GM21526 (cell line): Measurements from ENCODE around the gene FNIP2.
A peak's percentile ranks its signal among the peaks of the same experiment; 100 is the strongest.
"Not testable (repeated sequence)": the region's sequence is repeated elsewhere in the genome, so short reads cannot be mapped to it uniquely, and the experiment has no call there.

Experiments used
- ATAC-seq: cut with Tn5 transposase; IDR thresholded peaks from one replicate; pipeline ENCODE4 v1.9.1; 2021; ENCODE audit warnings: moderate library complexity; ENCODE audit not compliant: unreplicated experiment, low FRiP score

Gene FNIP2

DNA sequence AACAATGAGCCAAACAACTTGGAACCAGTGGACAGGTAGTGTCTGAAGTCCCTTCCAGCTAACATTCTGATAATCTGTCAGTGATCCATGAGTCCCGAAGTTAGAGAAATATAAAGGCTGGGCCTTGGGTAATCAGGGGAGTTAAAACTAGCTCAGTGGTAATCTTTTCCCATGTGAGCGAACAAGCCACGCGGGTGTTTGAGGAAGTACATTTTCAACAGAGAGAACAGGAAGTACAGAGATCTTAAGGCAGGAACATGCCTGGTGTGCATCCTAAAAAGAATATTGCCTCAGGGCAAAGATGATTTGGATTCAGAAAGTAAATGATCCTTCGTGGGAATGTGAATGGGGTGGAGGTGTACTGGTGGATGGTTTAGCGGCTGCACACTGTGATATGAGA is 42.9 kb downstream of the FNIP2 start:
- ATAC-seq: no peak

DNA sequence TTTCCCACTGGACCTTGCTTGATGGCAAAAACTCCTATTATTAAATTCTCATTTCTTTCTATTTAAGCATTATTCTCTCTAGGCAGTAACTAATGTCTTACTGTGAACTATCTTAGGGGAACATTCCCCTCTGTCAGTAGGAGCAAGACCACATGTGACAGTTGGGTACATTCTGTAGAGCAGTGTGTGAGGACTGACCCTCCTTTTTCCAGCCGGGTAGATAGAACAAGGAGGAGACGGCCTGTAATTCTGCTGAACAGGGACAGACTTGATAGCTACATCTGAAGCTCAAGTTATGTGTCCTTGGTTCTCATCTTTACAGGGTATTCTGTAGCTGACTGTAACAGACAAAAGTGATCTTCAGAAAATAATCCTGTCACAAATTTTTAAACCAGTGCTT is 43.3 kb downstream of the FNIP2 start:
- no peak for ATAC-seq

DNA sequence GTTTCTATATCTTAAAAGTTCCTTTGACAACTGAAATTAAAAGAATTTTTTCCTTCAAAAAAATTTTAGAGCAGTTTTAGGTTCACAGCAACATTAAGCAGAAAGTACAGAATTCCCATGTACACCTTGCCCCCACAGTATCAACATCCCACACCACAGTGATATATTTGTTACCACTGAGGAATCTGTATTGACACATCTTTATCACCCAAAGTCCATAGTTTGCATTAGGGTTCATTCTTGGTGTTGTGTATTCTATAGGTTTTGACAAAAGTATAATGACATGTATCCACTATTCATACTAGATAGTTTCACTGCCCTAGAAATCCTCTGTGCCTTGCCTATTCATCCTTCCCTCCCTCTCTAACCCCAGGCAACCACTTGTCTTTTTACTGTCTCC is 43.7 kb downstream of the FNIP2 start:
- ATAC-seq: no peak

DNA sequence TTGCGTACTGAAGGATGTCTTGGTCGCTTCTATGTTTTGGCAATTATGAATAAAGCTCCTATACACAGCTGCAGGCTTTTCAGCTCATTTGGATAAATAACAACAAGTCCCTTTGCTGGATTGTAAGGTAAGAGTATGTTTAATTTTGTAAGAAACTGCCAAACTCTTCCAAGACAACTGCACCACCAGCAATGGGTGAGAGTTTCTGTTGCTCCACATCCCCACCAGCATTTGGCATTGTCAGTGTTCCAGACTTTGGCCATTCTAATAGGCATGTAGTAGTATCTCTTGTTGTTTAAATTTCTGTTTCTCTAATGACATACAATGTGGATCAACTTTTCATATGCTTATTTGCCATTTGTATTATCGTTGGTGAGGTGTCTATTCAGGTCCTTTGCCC is 44.3 kb downstream of the FNIP2 start:
- no peak for ATAC-seq

- ATAC-seq: no peak
Observed at GRCh38 chr4:158814207-158814606, 45.4 kb downstream of the FNIP2 start.

GRCh38 chr4:158814636-158815330 is 46.0 kb downstream of the FNIP2 start:
- no peak for ATAC-seq

DNA sequence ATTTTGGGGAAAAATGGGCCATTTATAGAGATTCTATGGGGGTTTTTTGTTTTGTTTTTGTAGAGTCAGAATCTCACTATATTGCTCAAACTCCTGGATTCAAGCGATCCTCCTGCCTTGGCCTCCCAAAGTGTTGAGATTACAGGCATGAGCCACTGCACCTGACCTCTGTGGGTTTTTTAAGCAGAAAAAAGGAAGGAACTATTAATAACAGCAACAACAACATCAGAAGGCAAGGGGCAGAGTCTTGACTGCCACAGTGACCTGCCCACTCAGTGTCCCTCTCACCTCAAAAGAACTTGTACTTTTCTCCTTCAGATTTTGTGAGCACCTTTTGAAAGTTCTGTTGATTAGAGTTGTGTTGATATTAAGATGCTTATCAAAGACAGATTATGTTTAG is 48.1 kb downstream of the FNIP2 start:
- no peak for ATAC-seq

DNA sequence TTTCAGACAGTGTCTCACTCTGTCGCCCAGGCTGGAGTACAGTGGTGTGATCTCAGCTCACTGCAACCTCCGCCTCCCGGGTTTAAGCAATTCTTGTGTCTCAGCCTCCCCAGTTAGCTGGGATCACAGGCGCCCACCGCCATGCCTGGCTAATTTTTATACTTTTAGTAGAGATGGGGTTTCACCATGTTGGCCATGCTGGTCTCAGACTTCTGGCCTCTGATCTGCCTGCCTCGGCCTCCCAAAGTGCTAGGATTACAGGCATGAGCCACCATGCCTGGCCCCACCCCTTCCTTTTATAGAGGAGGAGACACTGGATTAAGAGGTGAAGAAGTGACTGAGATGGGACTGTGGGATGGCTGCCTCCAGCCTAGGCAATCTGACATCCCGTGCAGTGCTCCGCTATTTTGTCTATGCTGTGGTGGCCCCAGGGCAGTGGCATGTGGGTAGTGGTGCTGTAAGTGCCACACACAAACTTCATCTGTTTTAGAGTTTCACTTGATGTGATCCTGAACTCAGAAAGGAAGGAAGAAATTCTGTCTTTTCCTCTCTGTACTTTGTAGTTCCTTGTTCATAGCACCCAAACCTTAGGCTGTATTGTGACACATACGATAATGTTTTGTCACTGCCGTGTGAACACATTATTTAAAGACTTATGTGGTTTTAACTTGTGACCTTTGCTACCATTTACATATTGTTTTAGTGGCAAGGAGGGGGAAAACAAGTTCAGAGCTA is 48.9 kb downstream of the FNIP2 start:
- ATAC-seq: no peak

DNA sequence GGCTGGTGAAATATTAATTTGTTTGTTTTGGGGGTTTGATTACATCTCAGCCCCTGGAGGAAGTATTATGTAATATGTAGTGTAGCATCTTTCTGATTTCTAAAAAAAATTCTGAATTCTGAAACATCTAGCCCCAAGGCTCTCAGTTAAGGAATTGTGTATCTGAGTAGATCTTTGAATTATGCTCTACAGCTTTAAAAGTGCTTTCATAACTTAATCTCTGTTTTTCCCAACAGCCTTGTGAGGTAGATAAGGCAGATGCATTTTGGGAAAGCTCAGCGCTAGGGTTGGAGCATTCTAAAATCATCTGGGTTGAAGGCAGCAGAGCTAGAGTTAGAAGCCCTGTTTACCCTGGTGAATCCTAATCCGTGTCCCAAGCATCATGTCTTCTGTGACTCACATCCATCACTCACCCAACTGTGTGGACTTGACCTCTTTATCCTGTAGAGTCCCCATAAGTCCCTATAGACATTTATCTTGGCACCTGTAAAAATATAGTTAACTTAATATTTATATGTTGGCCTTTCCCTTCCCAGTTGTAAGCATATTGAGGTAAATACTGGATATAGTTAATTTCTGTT is 49.8 kb downstream of the FNIP2 start:
- no peak for ATAC-seq

DNA sequence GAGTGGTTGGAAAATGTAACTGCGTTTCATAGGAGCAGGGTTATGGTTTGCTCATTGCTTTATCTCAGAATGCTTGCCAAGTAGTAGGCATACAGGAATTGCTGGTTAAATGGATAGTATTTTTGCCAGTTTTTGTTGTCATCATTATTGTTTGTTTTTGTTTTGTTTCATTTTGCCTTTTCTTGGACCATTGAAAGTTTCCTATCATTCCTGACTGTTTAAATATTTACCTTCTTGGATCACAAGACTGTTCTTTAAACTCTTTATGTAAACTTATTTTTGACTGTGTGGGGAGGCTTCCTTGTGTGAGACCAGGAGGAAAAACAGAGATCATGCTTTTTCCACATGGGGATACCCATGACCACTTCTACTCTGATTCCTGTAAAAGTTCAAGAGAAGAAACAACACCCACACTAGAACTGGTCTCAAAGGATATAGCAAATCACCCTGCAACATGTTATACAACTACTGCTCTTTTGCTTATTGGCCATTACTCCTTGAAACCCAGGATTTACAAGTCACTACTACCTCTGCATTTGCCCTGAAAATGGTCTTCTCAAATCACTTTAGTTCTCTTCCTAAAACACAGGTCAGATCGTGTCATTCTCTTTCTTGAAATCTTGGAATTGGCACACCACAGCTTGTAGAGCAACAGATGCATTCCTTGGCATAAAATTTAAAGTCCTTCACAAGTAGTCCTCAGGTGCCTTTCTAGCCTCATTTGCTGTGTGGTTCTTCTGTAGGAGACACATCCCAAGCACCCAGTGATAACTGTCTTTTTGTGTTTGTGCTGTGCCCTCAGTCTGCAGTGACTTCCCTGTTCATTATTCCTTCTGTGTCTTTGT is 51.3 kb downstream of the FNIP2 start:
- no peak for ATAC-seq

DNA sequence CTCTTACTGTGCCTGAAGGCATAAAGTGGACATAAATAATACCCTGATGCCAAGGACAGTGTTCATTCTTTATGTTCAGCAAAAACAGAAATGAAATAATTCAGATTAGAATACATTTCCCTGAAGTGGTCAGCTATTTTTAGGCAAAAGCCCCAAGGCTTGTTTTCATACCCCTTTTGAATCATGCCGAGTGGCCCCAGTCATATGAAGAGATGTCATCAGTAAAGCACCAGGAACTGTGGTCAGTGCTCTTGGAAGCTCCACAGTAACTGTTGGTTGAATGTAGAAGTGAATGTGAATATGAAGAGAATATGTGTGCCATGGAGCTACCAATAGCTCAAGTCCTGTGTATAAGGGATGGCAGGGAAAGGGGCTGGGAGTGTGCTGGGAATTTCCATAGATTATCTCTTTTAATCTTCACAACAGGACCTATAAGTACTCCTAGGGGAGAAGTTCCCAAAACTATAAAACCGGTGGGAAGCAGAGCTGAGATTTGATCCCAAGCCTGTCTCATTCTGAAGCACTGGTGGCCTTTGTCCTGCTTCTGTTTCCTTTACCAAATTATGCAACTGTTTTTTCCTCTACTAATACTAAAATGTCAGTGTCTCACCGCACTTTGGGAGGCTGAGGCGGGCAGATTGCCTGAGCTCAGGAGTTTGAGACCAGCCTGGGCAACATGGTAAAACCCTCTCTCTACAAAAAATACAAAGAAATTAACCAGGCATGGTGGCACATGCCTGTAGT is 52.6 kb downstream of the FNIP2 start:
- ATAC-seq: no peak

DNA sequence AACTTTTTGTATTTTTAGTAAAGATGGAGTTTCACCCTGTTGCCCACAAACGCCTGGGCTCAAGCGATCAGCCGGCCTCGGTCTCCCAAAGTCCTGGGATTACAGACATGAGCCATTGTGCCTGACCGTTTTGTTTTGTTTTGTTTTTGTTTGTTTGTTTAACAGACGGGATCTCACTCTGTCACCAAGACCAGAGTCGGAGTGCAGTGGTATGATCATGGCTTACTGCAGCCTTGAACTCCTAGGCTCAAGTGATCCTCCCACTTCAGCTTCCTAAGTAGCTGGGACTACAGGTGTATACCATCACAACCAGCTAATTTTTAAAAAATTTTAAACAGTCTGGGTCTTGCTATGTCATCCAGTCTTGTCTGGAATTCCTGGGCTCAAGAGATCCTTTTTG is 53.5 kb downstream of the FNIP2 start:
- ATAC-seq: no peak

DNA sequence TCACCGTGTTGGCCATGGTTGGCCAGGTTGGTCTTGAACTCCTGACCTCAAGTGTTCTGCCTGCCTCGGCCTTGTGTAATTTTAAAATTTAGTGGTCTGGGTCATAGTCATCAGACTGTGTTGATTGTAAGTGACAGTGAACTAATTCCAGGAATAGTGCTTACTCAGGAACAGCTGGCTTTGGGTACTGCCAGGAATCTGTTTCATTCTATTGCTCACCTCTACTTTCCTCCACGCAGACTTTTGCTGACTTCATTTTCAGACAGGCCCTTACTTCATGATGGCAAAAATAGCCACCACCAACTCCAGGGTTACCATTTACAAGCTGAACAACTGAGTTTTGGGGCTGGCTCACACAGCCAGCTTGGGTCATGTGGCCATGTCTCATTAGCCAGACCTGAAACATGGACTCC is 54.6 kb downstream of the FNIP2 start:
- no peak for ATAC-seq

DNA sequence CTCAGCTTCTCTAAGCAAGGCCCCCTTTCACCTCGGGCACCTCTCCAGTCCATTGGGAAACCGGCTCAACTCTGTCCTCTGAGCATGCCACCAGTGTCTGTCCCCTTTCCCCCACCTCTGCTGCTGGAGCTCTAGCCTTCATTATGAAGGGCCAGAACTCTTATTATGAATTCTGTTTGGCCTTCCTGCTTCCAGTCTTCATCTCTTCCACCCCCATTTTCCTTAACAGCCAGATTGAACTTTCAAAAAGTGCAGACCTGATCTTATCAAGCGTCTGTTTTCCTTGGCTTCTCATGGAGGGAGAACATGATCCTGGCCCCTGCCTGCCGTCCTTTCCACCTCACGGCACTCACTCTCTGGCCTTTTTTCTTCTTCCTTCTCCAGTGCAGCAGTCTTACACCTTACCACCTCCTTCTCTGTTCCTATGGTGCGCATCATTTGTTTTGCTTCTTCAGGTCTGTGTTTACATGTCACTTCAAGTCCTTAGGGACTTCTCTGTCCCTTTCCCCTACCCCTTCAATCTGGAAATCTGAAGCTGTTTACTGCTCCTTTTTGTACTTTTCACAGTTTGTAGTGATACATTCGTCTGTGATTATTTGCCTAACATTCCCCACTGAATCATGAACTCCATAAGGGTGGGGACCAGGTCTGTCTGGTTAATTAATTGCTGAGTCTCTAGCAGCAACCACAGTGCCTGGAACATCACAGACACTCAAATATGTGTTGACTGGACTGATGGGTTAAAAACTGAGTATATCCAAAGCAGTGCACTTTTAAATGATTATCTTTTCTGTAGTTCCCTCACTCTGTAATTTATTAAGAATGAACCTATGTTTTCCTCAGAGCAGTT is 55.8 kb downstream of the FNIP2 start:
- ATAC-seq: no peak

DNA sequence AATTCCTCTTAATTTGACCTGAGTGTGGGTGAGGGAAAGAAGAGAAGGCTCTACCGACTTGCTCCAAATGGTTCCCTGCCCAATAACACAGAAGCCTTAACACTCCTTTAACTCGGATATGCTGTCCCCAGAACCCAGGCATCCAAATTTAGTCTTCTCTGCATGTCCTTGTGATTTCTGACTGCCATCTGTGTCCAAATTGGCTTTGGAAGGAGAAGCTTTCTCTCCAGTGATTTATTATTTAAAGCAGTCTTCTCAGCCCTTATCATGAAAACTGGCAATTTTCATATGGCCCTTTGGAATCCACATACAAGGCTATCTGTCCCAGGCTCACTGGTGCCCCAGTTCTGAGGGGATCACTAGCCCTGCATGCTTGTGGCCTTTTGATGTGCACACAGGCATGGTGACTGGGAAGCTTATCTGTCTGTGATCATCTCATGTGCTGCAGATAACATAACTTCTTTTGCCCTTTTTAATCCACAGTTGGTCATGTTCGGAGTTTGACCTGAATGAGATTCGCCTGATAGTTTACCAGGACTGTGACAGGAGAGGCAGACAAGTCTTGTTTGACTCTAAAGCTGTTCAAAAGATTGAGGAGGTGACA is 56.7 kb downstream of the FNIP2 start:
- no peak for ATAC-seq

- peak; percentile 72 for ATAC-seq
Observed at GRCh38 chr4:158826057-158826456, 57.2 kb downstream of the FNIP2 start.

GRCh38 chr4:158826882-158827281 is 58.1 kb downstream of the FNIP2 start:
- ATAC-seq: no peak

DNA sequence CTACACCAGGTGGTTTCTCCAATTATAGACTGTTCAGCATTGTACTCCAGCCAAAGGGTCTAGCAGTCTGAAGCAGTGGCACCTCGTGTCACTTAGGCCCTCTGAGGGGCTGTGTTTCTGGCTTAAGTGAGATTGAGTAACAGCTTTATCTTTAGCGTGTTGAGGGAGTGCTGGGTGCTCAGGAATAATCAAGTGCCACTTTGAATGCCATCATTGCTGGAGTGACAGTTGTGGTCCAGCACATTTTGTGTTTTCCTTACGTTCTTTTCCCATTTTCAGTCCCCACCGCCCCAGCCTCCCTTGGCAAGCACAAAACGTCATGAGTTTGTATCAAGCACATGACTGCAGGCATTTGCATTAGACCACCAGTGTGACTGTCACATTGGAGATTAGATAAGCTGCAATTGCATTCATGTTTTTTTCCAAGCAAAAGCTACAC is 58.7 kb downstream of the FNIP2 start:
- no peak for ATAC-seq

DNA sequence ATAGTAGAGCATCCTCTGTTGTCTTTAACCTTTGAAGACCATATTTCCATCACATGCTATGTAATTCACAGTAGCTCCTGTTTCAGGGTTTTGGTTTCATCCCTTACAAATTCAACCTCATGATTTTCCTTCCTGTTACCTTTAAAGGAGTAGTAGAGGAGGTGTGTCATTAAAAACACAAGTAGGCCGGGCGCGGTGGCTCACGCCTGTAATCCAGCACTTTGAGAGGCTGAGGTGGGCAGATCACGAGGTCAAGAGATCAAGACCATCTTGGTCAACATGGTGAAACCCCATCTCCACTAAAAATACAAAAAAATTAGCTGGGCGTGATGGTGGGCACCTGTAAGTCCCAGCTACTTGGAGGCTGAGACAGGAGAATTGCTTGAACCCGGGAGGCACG is 59.3 kb downstream of the FNIP2 start:
- ATAC-seq: not testable (repeated sequence)
